PC-3 (cell line): ENCODE results near the gene CHRM4. TPM values are rescaled to one million over a fixed set of nuclear protein-coding genes. Genes with fewer than 3 reads are reported as not detected.
A peak's percentile ranks its signal among the peaks of the same experiment; 100 is the strongest.

Experiments used
- ATAC-seq: fragments of 200-7000 bp; cut with Tn5 transposase; 2 replicates; pipeline ENCODE4 v1.9.1; 2020; ENCODE audit warnings: mild to moderate bottlenecking, moderate library complexity
- BruUV-seq: library from RNA; stranded (reverse); fragments of 400-500 nt; replicated peaks from 2 replicates; lab custom pipeline; 2021; lab: Mats Ljungman, UMichigan
- CTCF ChIA-PET: fragments of 300-600 bp; sonication (Branson Sonifier 250); formaldehyde crosslinking; loops from one replicate; lab custom pipeline; 2022; ENCODE audit warnings: antibody characterized with exemption; lab: Charles Lee
- POLR2A ChIA-PET: fragments of 300-600 bp; sonication (Branson Sonifier 250); formaldehyde crosslinking; loops from one replicate; lab custom pipeline; 2022; ENCODE audit warnings: antibody characterized with exemption; ENCODE audit not compliant: unreplicated experiment; lab: Charles Lee
- DNase-seq: peaks from one replicate; pipeline ENCODE4 v3.0.0-alpha.2; 2015
- H2AFZ ChIP-seq: fragments of 300-600 bp; sonication (generic); 2 replicates; pipeline ENCODE4 v1.6.0; 2016; ENCODE audit warnings: antibody characterized with exemption, low read length
- H3F3A ChIP-seq: fragments of 300-600 bp; sonication (generic); one replicate; pipeline ENCODE4 v1.6.0; 2017; ENCODE audit warnings: antibody characterized with exemption, low read length, control low read depth, mild to moderate bottlenecking; ENCODE audit not compliant: unreplicated experiment
- H3K27ac ChIP-seq: fragments of 300-600 bp; sonication (generic); 2 replicates; pipeline ENCODE4 v1.5.1; 2016; ENCODE audit warnings: mild to moderate bottlenecking, low read length
- H3K27me3 ChIP-seq: fragments of 300-600 bp; sonication (generic); 2 replicates; pipeline ENCODE4 v1.6.1; 2016; ENCODE audit warnings: low read length, mixed read lengths
- H3K36me3 ChIP-seq: fragments of 300-600 bp; sonication (generic); 2 replicates; pipeline ENCODE4 v1.6.1; 2016; ENCODE audit warnings: low read depth, mixed run types, low read length, mixed read lengths
- H3K4me1 ChIP-seq: fragments of 300-600 bp; sonication (generic); 2 replicates; pipeline ENCODE4 v1.5.1; 2016; ENCODE audit warnings: low read length; ENCODE audit not compliant: insufficient read depth
- H3K4me2 ChIP-seq: fragments of 300-600 bp; sonication (generic); 2 replicates; pipeline ENCODE4 v1.6.0; 2016; ENCODE audit warnings: low read length
- H3K4me3 ChIP-seq: fragments of 300-600 bp; sonication (generic); 2 replicates; pipeline ENCODE4 v1.5.1; 2016; ENCODE audit warnings: mild to moderate bottlenecking, low read length, mixed read lengths
- H3K79me2 ChIP-seq: fragments of 300-600 bp; sonication (generic); 2 replicates; pipeline ENCODE4 v1.6.1; 2017; ENCODE audit warnings: low read length, mixed read lengths
- H3K9ac ChIP-seq: fragments of 300-600 bp; sonication (generic); 2 replicates; pipeline ENCODE4 v1.6.0; 2016; ENCODE audit warnings: mild to moderate bottlenecking, low read length
- H3K9me2 ChIP-seq: fragments of 300-600 bp; sonication (generic); replicated peaks from 2 replicates; pipeline ENCODE4 v1.6.1; 2016; ENCODE audit warnings: mixed run types, low read length, mixed read lengths
- H3K9me3 ChIP-seq: fragments of 300-600 bp; sonication (generic); 2 replicates; pipeline ENCODE4 v1.6.1; 2016; ENCODE audit warnings: low read length, mixed read lengths
- H4K20me1 ChIP-seq: fragments of 300-600 bp; sonication (generic); 2 replicates; pipeline ENCODE4 v1.6.1; 2016; ENCODE audit warnings: low read length, mixed read lengths
- EZH2 ChIP-seq: fragments of 300-600 bp; sonication (generic); IDR thresholded peaks from one replicate; pipeline ENCODE4 v1.6.1; 2017; ENCODE audit warnings: antibody characterized with exemption, mild to moderate bottlenecking, low read length; ENCODE audit not compliant: unreplicated experiment
- EZH2phosphoT487 ChIP-seq: fragments of 300-600 bp; sonication (generic); IDR thresholded peaks from 2 replicates; pipeline ENCODE4 v1.6.1; 2018; ENCODE audit warnings: mild to moderate bottlenecking, antibody characterized with exemption, low read length, borderline replicate concordance
- intact Hi-C: fragments of 100-400 bp; cut with micrococcal nuclease; formaldehyde crosslinking; loops from 2 replicates; pipeline ENCODE4 v1.9.0; 2023
- total RNA-seq: library from RNA; depleted of rRNA; stranded (reverse); fragments of >200 nt; gene quantifications from 2 replicates; pipeline ENCODE4 v1.2.3, GENCODE V29; 2014
- TF ChIP-seq, protein P1 (sequence below): fragments of 300-600 bp; sonication (generic); conservative IDR thresholded peaks from 2 replicates; pipeline ENCODE4 v1.5.1; 2017; ENCODE audit warnings: antibody characterized with exemption, low read depth, mild to moderate bottlenecking, low read length

CHRM4 gene
- total RNA-seq, 1 experiment from 2014 or later = not detected

DNA sequence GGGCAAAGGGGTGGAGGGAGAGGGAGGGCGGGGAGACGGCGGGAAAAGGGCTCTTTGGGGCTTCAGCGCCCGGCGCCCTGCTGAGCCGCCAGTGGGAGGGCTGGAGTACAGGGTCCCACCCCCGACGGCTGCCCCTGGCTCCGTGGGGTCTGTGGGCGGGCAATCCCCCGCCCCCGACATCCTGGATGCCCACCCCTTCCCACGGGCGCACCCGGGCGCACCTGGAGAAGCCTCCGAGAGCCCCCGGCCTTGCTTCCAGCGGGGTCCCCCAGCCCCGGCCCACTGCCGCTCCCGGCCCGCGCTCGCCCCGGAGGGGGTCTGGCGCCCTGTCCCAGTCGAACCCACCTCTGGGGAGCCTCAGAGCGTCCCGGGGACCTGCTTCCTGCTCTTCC lies 394 bp downstream of the CHRM4 start:
- Histone ChIP-seq H2AFZ (no peak overlapping the region), H3K27ac (no peak overlapping the region), H3K36me3 (no peaks in the 10 kb centered on the region), H3K4me1 (peaks cover 19% of the 10 kb centered on the region; the same call in 1 of the 2 replicates), H3K4me3 (no peak overlapping the region), H3F3A (no peaks in the 10 kb centered on the region), H3K9me3 (no peaks in the 10 kb centered on the region), H3K9me2 (no peaks in the 10 kb centered on the region), H4K20me1 (no peaks in the 10 kb centered on the region), H3K27me3 (peaks cover 29% of the 10 kb centered on the region), H3K9ac (no peak overlapping the region), H3K79me2 (no peaks in the 10 kb centered on the region), H3K4me2 (no peak overlapping the region)
- DNase-seq (no peak), ATAC-seq (no peak)
- TF ChIP-seq EZH2 = no peak
- TF ChIP-seq, protein P1, sequence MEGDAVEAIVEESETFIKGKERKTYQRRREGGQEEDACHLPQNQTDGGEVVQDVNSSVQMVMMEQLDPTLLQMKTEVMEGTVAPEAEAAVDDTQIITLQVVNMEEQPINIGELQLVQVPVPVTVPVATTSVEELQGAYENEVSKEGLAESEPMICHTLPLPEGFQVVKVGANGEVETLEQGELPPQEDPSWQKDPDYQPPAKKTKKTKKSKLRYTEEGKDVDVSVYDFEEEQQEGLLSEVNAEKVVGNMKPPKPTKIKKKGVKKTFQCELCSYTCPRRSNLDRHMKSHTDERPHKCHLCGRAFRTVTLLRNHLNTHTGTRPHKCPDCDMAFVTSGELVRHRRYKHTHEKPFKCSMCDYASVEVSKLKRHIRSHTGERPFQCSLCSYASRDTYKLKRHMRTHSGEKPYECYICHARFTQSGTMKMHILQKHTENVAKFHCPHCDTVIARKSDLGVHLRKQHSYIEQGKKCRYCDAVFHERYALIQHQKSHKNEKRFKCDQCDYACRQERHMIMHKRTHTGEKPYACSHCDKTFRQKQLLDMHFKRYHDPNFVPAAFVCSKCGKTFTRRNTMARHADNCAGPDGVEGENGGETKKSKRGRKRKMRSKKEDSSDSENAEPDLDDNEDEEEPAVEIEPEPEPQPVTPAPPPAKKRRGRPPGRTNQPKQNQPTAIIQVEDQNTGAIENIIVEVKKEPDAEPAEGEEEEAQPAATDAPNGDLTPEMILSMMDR = no peak
- TF ChIP-seq EZH2phosphoT487 = no peak
- POLR2A ChIA-PET = no interaction called here
- no TSS peak for BruUV-seq
- CTCF ChIA-PET = interaction anchor here (0.6 kb wide), 4 partner anchors 22 to 89 kb away, joined by 3 to 11 read pairs (median 5); no protein-coding TSS in a partner anchor
- intact Hi-C loops = no loop called here

DNA sequence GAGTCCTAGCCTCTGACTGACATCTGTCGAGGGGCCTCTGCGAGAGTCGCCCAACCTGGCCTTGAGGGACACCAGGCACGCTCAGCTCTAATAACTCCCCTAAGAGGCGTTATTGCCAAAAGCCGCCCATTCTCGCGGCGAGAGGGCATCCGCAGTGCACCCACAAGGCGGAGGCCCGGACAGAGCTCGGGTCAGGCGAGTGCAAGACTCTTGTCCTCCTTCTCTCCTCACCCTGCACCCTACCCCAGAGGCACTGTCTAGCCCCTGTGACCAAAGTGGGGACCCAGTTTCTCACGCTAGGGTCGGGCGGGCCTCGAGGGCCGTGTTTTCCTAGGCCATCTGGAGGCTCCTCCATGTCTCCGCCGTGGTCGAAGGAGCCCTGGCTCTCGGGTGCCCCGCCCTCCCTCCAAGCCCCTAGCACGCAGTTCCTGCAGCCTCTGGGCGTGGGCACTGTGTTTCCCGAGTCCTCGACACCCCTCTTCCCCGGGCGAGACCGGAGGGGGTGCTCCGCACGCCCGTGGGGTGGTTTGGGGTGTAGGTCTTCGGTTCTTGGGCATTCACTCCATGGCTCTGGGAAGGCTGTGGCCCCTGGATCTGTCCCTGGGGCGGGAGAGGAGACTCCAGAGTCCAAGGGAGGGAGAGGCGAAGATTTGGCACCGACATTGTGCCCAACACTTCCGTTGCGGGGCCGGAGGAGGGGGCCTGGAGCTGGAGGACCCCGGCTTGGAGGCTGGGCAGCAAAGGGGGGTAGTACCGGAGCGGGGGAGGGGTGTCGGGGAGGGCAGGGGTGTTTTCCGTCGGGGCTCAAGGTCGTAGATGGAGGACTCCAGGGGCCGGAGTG lies 1.0 kb downstream of the CHRM4 start:
- Histone ChIP-seq H2AFZ (no peak overlapping the region), H3K9me3 (no peaks in the 10 kb centered on the region), H3K4me2 (peak overlapping the region; percentile 91), H3K27ac (no peak overlapping the region), H4K20me1 (no peaks in the 10 kb centered on the region), H3K4me3 (peak overlapping the region; percentile 69; the same call in 1 of the 2 replicates), H3K79me2 (no peaks in the 10 kb centered on the region), H3F3A (no peaks in the 10 kb centered on the region), H3K9me2 (no peaks in the 10 kb centered on the region), H3K27me3 (peaks cover 29% of the 10 kb centered on the region), H3K4me1 (peaks cover 19% of the 10 kb centered on the region; the same call in 1 of the 2 replicates), H3K9ac (no peak overlapping the region), H3K36me3 (no peaks in the 10 kb centered on the region)
- DNase-seq (no peak), ATAC-seq (no peak)
- ChIA-PET POLR2A (no interaction called here), CTCF (interaction anchor here (0.6 kb wide), 3 partner anchors 23 to 90 kb away, joined by 3 to 6 read pairs (median 4); no protein-coding TSS in a partner anchor)
- intact Hi-C loops = no loop called here
- TF ChIP-seq EZH2 (no peak), EZH2phosphoT487 (no peak)
- TF ChIP-seq, protein P1 = no peak
- no TSS peak for BruUV-seq
